NT2/D1 (cell line): ENCODE data around the gene SLCO4A1.

Source experiments
- DNase-seq: peaks from one replicate; pipeline ENCODE4 v3.0.0-alpha.2; 2011; ENCODE audit warnings: low read depth, low spot score
- H3K27me3 ChIP-seq: 2 replicates; pipeline ENCODE4 v1.6.0; 2011; ENCODE audit warnings: mild to moderate bottlenecking; ENCODE audit not compliant: insufficient read length, insufficient read depth
- H3K36me3 ChIP-seq: 2 replicates; pipeline ENCODE4 v1.6.1; 2011; ENCODE audit warnings: mild to moderate bottlenecking, low read length, mixed read lengths; ENCODE audit not compliant: insufficient read depth, insufficient read length
- H3K4me1 ChIP-seq: 2 replicates; pipeline ENCODE4 v1.5.1; 2011; ENCODE audit not compliant: insufficient read depth, insufficient read length
- H3K4me3 ChIP-seq: 2 replicates; pipeline ENCODE4 v1.5.1; 2011; ENCODE audit warnings: low read depth; ENCODE audit not compliant: insufficient read length
- H3K9ac ChIP-seq: 2 replicates; pipeline ENCODE4 v1.6.0; 2011; ENCODE audit warnings: low read depth; ENCODE audit not compliant: insufficient read length
- H3K9me3 ChIP-seq: 2 replicates; pipeline ENCODE4 v1.5.1; 2011; ENCODE audit warnings: mild to moderate bottlenecking, low read length; ENCODE audit not compliant: insufficient read depth
- SUZ12 ChIP-seq: IDR thresholded peaks from 2 replicates; pipeline ENCODE4 v1.6.1; 2011; ENCODE audit not compliant: insufficient read length, insufficient read depth; ENCODE audit errors: extremely low read depth
- YY1 ChIP-seq: IDR thresholded peaks from 2 replicates; pipeline ENCODE4 v1.6.1; 2011; ENCODE audit not compliant: insufficient read length, insufficient read depth
- ZNF274 ChIP-seq: IDR thresholded peaks from 2 replicates; pipeline ENCODE4 v1.6.1; 2011; ENCODE audit warnings: mild to moderate bottlenecking, low read depth, low read length

Gene SLCO4A1

GRCh38 chr20:62694868-62695267, 52.6 kb downstream of the SLCO4A1 start:
- Histone ChIP-seq H3K4me3 (no peak overlapping the region), H3K9me3 (no peaks in the 10 kb centered on the region), H3K9ac (no peak overlapping the region), H3K27me3 (no peaks in the 10 kb centered on the region), H3K4me1 (peaks cover 8% of the 10 kb centered on the region), H3K36me3 (no peaks in the 10 kb centered on the region)
- DNase-seq: no peak
- TF ChIP-seq ZNF274: no peak
- no peak for TF ChIP-seq YY1
- TF ChIP-seq SUZ12: no peak

DNA sequence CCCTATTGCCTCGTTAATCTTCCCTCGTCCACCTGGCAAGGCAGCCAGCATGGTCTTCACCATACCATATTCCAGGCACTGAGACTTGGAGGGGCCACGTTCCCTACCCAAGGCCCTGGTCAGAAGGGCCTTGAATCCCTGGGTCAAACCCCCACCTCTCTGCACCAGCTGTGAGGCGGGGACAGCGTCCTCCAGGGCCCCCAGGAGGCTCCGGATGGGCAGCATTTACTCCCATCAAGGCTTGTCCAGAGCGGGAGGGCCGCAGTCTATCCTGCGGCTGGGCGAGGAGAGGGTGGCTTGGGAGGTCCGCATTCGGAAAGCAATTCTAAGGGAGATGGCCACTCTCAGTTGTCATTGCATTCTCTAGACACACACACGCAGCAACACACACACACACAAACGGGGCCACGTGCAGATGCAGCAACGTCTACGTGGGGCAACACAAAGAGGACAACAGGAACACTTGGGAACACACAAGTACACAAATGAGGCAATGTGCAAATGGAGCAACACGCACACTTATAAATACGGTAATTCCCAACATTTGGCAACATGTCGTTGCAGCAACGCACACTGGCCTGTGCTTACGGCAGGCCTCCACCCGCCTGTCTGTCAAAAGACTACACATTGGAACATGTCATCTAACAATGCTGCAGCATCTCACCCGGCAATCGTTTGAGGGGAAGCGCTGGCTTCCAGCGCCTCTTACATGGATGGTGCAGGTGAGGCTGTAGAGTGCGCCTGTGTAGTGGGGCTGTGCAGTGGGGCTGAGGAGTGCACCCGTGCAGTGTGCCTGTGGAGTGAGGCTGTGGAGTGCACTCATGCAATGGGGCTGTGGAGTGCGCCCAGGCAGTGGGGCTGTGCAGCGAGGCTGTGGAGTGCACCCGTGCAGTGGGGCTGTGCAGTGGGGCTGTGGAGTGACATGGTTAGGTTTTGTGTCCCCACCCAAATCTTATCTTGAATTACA, 53.4 kb downstream of the SLCO4A1 start:
- H3K27me3 ChIP-seq: no peaks in the 10 kb centered on the region
- H3K9ac ChIP-seq: no peak overlapping the region
- TF ChIP-seq ZNF274 (no peak), YY1 (no peak), SUZ12 (no peak)
- no peaks in the 10 kb centered on the region for H3K9me3 ChIP-seq
- no peak for DNase-seq
- H3K36me3 ChIP-seq: no peaks in the 10 kb centered on the region
- peaks cover 8% of the 10 kb centered on the region for H3K4me1 ChIP-seq
- no peak overlapping the region for H3K4me3 ChIP-seq

- Histone ChIP-seq H3K4me3 (no peak overlapping the region), H3K4me1 (peaks cover 8% of the 10 kb centered on the region), H3K9ac (no peak overlapping the region), H3K9me3 (no peaks in the 10 kb centered on the region), H3K36me3 (no peaks in the 10 kb centered on the region), H3K27me3 (no peaks in the 10 kb centered on the region)
- DNase-seq: no peak
- TF ChIP-seq ZNF274: no peak
- TF ChIP-seq SUZ12: no peak
- TF ChIP-seq YY1: no peak
Observed at GRCh38 chr20:62696434-62696957, 54.2 kb downstream of the SLCO4A1 start.

- Histone ChIP-seq H3K4me3 (no peak overlapping the region), H3K27me3 (no peaks in the 10 kb centered on the region), H3K9ac (no peak overlapping the region), H3K36me3 (no peaks in the 10 kb centered on the region), H3K4me1 (peaks cover 9% of the 10 kb centered on the region), H3K9me3 (no peaks in the 10 kb centered on the region)
- TF ChIP-seq SUZ12 (no peak), ZNF274 (no peak), YY1 (no peak)
- DNase-seq: no peak
Observed at GRCh38 chr20:62696989-62697388, 54.7 kb downstream of the SLCO4A1 start.

DNA sequence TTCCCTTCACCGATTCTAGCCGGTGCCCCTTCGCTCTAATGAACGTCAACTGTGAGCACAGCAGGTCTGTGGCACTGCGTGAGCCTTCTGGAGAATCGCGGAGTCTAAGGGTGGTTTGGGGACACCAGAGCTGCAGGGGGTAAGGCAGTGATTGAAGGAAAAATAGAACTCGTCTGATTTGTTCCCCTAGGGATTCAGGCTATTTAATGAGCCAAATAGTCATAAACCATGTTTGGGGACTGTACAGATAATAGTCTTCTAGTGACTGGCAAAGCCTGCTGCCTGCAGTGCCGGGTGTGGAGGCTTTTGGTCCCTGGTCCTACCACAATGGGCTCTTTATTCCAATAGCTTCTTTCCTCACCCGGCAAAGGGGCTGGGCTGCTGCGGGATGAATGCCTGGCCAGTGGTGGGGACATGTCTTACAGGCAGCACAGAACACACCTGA, 55.2 kb downstream of the SLCO4A1 start:
- no peak overlapping the region for H3K4me3 ChIP-seq
- no peaks in the 10 kb centered on the region for H3K9me3 ChIP-seq
- H3K36me3 ChIP-seq: no peaks in the 10 kb centered on the region
- TF ChIP-seq SUZ12 (no peak), ZNF274 (no peak), YY1 (no peak)
- no peaks in the 10 kb centered on the region for H3K27me3 ChIP-seq
- no peak overlapping the region for H3K9ac ChIP-seq
- peaks cover 9% of the 10 kb centered on the region for H3K4me1 ChIP-seq
- DNase-seq: no peak

DNA sequence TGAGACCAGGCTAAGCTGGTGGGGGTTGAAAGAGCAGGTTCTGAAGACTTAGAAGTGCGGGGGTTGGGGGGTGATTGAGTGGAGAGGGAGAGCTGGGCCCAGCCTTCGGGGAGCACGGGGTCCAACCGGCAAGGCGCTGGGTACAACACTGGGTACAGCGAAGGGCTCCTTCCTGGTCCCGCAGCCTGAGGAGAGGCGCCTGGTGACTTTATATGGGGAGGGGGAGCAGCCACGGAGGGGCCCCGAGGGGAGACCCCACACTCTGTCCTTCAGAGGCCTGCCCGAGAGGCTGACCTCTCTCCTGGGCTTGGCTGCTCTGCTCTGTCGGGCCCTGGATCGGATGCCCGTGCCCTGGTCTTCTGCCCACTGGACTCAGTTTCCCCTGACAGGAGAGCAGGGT, 55.9 kb downstream of the SLCO4A1 start:
- H3K36me3 ChIP-seq: no peaks in the 10 kb centered on the region
- TF ChIP-seq ZNF274 (no peak), SUZ12 (no peak), YY1 (no peak)
- no peaks in the 10 kb centered on the region for H3K27me3 ChIP-seq
- H3K9ac ChIP-seq: no peak overlapping the region
- H3K4me1 ChIP-seq: peaks cover 9% of the 10 kb centered on the region
- H3K9me3 ChIP-seq: no peaks in the 10 kb centered on the region
- DNase-seq: no peak
- H3K4me3 ChIP-seq: no peak overlapping the region

DNA sequence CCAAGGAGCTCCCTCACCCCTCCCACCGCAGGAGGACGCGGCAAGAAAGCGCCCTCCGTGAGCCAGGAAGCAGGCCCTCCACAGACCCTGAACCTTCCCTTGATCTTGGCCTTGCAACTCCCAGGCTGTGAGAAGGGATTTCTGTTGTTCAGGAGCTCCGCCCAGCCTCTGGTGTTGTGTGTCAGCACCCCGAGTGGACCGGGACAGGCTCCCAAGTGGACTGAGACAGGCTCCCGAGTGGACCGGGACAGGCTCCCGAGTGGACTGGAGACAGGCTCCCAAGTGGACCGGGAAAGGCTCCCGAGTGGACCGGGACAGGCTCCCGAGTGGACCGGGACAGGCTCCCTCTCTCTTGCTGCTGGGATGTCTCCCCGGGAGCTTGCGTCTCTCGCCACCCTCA, 57.0 kb downstream of the SLCO4A1 start:
- peaks cover 9% of the 10 kb centered on the region for H3K4me1 ChIP-seq
- H3K4me3 ChIP-seq: no peak overlapping the region
- H3K27me3 ChIP-seq: no peaks in the 10 kb centered on the region
- no peak for TF ChIP-seq YY1
- no peak for TF ChIP-seq SUZ12
- TF ChIP-seq ZNF274: no peak
- DNase-seq: no peak
- no peaks in the 10 kb centered on the region for H3K36me3 ChIP-seq
- no peak overlapping the region for H3K9ac ChIP-seq
- no peaks in the 10 kb centered on the region for H3K9me3 ChIP-seq
